Astrocyte (in vitro differentiated cells and primary cell): ENCODE measurements around the gene FAM110D. TPM values are rescaled to one million over a fixed set of nuclear protein-coding genes. Genes with fewer than 3 reads are reported as not detected.
A peak's percentile ranks its signal among the peaks of the same experiment; 100 is the strongest.

Source experiments
- DNase-seq: peaks from one replicate; pipeline ENCODE4 v3.0.0-alpha.2; 2010; ENCODE audit warnings: low read depth
- FAIRE-seq: peaks from 2 replicates; lab custom pipeline; 2011; peaks lifted over from hg19 to GRCh38; lab: Jason Lieb, UNC
- H2AFZ ChIP-seq: 2 replicates; pipeline ENCODE4 v1.6.0; 2012; ENCODE audit warnings: low read depth, low read length, inconsistent platforms
- H3K27ac ChIP-seq: 2 replicates; pipeline ENCODE4 v1.5.1; 2011; ENCODE audit warnings: low read depth, low read length, inconsistent platforms
- H3K27me3 ChIP-seq: 2 replicates; pipeline ENCODE4 v1.6.0; 2011; ENCODE audit warnings: low read length, inconsistent platforms; ENCODE audit not compliant: insufficient read depth
- H3K36me3 ChIP-seq: 2 replicates; pipeline ENCODE4 v1.5.1; 2011; ENCODE audit warnings: low read length, inconsistent platforms; ENCODE audit not compliant: insufficient read depth
- H3K4me1 ChIP-seq: 2 replicates; pipeline ENCODE4 v1.5.1; 2011; ENCODE audit warnings: low read length, inconsistent platforms; ENCODE audit not compliant: insufficient read depth
- H3K4me2 ChIP-seq: 2 replicates; pipeline ENCODE4 v1.6.0; 2012; ENCODE audit warnings: low read length, inconsistent platforms
- H3K4me3 ChIP-seq: 2 replicates; pipeline ENCODE4 v1.5.1; 2011; ENCODE audit warnings: low read depth, mild to moderate bottlenecking, low read length, inconsistent platforms; ENCODE audit not compliant: insufficient read depth
- H3K79me2 ChIP-seq: 2 replicates; pipeline ENCODE4 v1.6.0; 2012; ENCODE audit warnings: mild to moderate bottlenecking, low read length, inconsistent platforms; ENCODE audit not compliant: insufficient read depth
- H3K9ac ChIP-seq: 2 replicates; pipeline ENCODE4 v1.6.0; 2012; ENCODE audit warnings: mild to moderate bottlenecking, low read length, inconsistent platforms
- H3K9me3 ChIP-seq: 2 replicates; pipeline ENCODE4 v1.5.1; 2012; ENCODE audit warnings: low read depth, mild to moderate bottlenecking, low read length, inconsistent platforms; ENCODE audit not compliant: insufficient read depth
- H4K20me1 ChIP-seq: 2 replicates; pipeline ENCODE4 v1.6.0; 2012; ENCODE audit warnings: low read length, inconsistent platforms; ENCODE audit not compliant: insufficient read depth
- H3K27ac Mint-ChIP-seq: one replicate; pipeline ENCODE4 v1.8.0; 2021; ENCODE audit warnings: mild to moderate bottlenecking, mixed read lengths; ENCODE audit not compliant: unreplicated experiment
- H3K27me3 Mint-ChIP-seq: one replicate; pipeline ENCODE4 v1.8.0; 2021; ENCODE audit warnings: low read depth, mixed read lengths; ENCODE audit not compliant: unreplicated experiment
- H3K36me3 Mint-ChIP-seq: one replicate; pipeline ENCODE4 v1.8.0; 2021; ENCODE audit warnings: low read depth, mixed read lengths; ENCODE audit not compliant: unreplicated experiment
- H3K4me1 Mint-ChIP-seq: one replicate; pipeline ENCODE4 v1.8.0; 2021; ENCODE audit warnings: low read depth, mixed read lengths; ENCODE audit not compliant: unreplicated experiment
- H3K4me3 Mint-ChIP-seq: one replicate; pipeline ENCODE4 v1.8.0; 2021; ENCODE audit warnings: mild to moderate bottlenecking, moderate library complexity, mixed read lengths; ENCODE audit not compliant: unreplicated experiment
- H3K9me3 Mint-ChIP-seq: one replicate; pipeline ENCODE4 v1.8.0; 2021; ENCODE audit warnings: mild to moderate bottlenecking, mixed read lengths; ENCODE audit not compliant: unreplicated experiment
- EZH2 ChIP-seq: IDR thresholded peaks from 2 replicates; pipeline ENCODE4 v1.6.1; 2012; ENCODE audit warnings: mild to moderate bottlenecking, low read length, inconsistent platforms; ENCODE audit not compliant: insufficient read depth
- total RNA-seq: library from RNA; stranded (reverse); gene quantifications from 2 replicates; pipeline ENCODE4 v1.2.1, GENCODE V29; 2021
- TF ChIP-seq, protein P1 (sequence below): IDR thresholded peaks from 2 replicates; pipeline ENCODE4 v1.5.1; 2011; ENCODE audit warnings: low read depth, mild to moderate bottlenecking, inconsistent platforms, low read length, moderate library complexity; ENCODE audit not compliant: insufficient read depth

FAM110D gene
- total RNA-seq, 1 donor from 2014 or later: 0.70 TPM

DNA sequence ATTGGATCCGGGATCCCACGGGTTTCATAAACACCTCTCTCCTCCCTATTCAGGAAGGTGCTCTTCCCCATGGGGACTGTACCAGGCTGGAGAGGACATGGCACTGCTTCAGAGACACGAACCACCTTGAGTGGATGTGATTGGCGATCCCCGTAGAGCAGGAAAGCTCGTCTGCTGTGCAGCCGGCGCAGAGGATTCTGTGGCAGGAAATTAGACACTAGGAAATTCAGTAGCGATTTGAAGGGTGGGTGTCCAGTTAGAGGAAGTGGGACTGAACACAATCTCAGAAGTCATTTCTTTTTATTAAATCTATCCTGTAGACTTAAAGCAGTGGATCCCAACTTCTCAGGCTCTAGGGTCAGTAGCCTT, 46.5 kb upstream of the FAM110D start:
- peak overlapping the region; percentile 93 for H3K4me2 ChIP-seq
- no peak for FAIRE-seq
- peaks cover 13% of the 10 kb centered on the region for H3K4me1 ChIP-seq
- peak overlapping the region; percentile 86 for H3K9ac ChIP-seq
- DNase-seq: no peak
- H3K36me3 Mint-ChIP-seq: no peaks in the 10 kb centered on the region
- no peaks in the 10 kb centered on the region for H3K9me3 Mint-ChIP-seq
- H3K4me3 Mint-ChIP-seq: peak overlapping the region; percentile 92
- H3K27me3 Mint-ChIP-seq: no peaks in the 10 kb centered on the region
- peak overlapping the region; percentile 91 for H3K4me3 ChIP-seq
- peak overlapping the region; percentile 99 for H2AFZ ChIP-seq
- H3K27me3 ChIP-seq: no peaks in the 10 kb centered on the region
- peaks cover 14% of the 10 kb centered on the region for H3K79me2 ChIP-seq
- no peaks in the 10 kb centered on the region for H3K36me3 ChIP-seq
- TF ChIP-seq, protein P1, sequence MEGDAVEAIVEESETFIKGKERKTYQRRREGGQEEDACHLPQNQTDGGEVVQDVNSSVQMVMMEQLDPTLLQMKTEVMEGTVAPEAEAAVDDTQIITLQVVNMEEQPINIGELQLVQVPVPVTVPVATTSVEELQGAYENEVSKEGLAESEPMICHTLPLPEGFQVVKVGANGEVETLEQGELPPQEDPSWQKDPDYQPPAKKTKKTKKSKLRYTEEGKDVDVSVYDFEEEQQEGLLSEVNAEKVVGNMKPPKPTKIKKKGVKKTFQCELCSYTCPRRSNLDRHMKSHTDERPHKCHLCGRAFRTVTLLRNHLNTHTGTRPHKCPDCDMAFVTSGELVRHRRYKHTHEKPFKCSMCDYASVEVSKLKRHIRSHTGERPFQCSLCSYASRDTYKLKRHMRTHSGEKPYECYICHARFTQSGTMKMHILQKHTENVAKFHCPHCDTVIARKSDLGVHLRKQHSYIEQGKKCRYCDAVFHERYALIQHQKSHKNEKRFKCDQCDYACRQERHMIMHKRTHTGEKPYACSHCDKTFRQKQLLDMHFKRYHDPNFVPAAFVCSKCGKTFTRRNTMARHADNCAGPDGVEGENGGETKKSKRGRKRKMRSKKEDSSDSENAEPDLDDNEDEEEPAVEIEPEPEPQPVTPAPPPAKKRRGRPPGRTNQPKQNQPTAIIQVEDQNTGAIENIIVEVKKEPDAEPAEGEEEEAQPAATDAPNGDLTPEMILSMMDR: no peak
- no peak for TF ChIP-seq EZH2
- H3K4me1 Mint-ChIP-seq: peaks cover 7% of the 10 kb centered on the region
- H3K27ac Mint-ChIP-seq: peak overlapping the region; percentile 38
- H3K9me3 ChIP-seq: no peaks in the 10 kb centered on the region
- no peaks in the 10 kb centered on the region for H4K20me1 ChIP-seq
- peak overlapping the region; percentile 59 for H3K27ac ChIP-seq

DNA sequence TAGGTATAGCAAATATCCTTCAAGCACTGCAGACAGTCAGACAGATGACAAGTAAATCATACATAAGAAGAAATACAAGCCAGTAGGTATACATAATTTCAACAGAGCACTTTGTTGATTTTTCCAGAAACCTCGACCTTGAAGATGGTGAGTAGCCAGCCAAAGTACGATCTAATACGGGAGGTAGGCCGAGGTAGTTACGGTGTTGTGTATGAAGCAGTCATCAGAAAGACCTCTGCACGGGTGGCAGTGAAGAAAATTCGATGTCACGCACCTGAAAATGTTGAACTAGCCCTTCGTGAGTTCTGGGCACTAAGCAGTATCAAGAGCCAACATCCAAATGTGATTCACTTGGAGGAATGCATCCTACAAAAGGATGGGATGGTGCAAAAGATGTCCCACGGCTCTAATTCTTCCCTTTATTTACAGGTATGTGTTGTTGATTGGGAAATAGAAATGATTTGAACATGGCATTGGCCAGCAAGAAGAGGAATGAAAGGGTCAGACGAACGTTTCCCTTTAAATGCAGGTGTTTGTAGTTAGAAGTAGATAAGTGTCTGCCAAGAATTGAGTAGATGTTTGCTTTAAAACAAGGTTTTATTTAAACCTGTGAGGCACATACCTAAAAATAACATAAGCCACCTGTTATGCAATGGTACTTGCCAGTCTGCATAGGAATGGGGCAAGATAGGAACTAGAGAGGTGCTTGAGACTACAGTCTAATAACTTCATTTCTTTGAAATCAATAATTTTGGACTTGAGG, 44.5 kb upstream of the FAM110D start:
- Mint-ChIP-seq H3K4me3 (no peak overlapping the region), H3K9me3 (no peaks in the 10 kb centered on the region), H3K36me3 (no peaks in the 10 kb centered on the region), H3K4me1 (peaks cover 7% of the 10 kb centered on the region), H3K27me3 (no peaks in the 10 kb centered on the region), H3K27ac (no peak overlapping the region)
- no peak overlapping the region for H3K27ac ChIP-seq
- no peaks in the 10 kb centered on the region for H4K20me1 ChIP-seq
- no peaks in the 10 kb centered on the region for H3K27me3 ChIP-seq
- H3K36me3 ChIP-seq: no peaks in the 10 kb centered on the region
- DNase-seq (no peak), FAIRE-seq (no peak)
- TF ChIP-seq, protein P1: no peak
- TF ChIP-seq EZH2: no peak
- no peak overlapping the region for H3K4me2 ChIP-seq
- no peak overlapping the region for H2AFZ ChIP-seq
- H3K79me2 ChIP-seq: peaks cover 14% of the 10 kb centered on the region
- no peaks in the 10 kb centered on the region for H3K9me3 ChIP-seq
- peaks cover 13% of the 10 kb centered on the region for H3K4me1 ChIP-seq
- H3K4me3 ChIP-seq: no peak overlapping the region
- no peak overlapping the region for H3K9ac ChIP-seq

DNA sequence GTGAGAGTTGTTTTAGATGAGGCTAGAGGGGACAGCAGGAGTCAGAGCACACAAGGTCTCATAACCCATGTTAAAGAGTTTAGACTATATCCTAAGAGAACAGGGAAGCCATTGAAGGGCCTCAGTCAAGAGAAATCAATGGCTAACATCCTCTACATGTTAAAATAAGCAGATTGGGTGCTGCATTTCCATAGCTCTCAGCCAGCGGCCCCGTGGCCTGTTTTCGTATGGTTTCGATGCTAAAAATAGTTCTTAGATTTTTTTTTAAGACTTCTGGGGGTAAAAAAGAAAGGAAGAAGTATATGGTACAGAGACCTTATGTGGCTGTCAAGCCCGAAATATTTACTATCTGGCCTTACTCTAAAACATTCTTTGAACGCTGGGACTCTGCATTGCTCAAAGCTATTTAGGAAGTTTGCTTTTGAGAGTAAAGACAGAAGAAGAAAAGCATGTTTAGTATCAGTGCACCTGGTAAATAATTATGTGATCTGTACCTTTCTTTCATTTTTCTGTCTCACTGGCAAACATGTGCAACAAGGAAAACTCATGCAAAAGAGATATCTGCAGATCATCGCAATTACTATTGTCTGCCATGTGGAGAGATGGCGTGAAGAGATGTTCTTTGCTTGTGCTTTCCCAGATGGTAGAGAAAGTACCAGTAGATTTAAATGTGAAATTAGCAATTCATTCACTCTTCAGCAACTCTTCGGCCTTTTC, 38.8 kb upstream of the FAM110D start:
- H3K36me3 Mint-ChIP-seq: peaks cover 3% of the 10 kb centered on the region
- Histone ChIP-seq H3K79me2 (no peaks in the 10 kb centered on the region), H3K4me2 (no peak overlapping the region), H3K9me3 (no peaks in the 10 kb centered on the region), H3K4me3 (no peak overlapping the region), H4K20me1 (no peaks in the 10 kb centered on the region), H3K27me3 (no peaks in the 10 kb centered on the region), H3K4me1 (peaks cover 9% of the 10 kb centered on the region), H3K36me3 (peaks cover 4% of the 10 kb centered on the region), H3K9ac (no peak overlapping the region), H2AFZ (no peak overlapping the region), H3K27ac (no peak overlapping the region)
- no peaks in the 10 kb centered on the region for H3K9me3 Mint-ChIP-seq
- peaks cover 8% of the 10 kb centered on the region for H3K4me1 Mint-ChIP-seq
- no peaks in the 10 kb centered on the region for H3K27me3 Mint-ChIP-seq
- FAIRE-seq: no peak
- H3K4me3 Mint-ChIP-seq: no peak overlapping the region
- no peak overlapping the region for H3K27ac Mint-ChIP-seq
- no peak for TF ChIP-seq EZH2
- TF ChIP-seq, protein P1: no peak
- DNase-seq: no peak
